Testis (tissue), 2 donors: ENCODE data around the gene CEP63.

Experiments
- POLR2A ChIP-seq: fragments of 450-650 bp; IDR thresholded peaks from one replicate; pipeline ENCODE4 v1.6.1; 2017; ENCODE audit warnings: antibody characterized with exemption, mild to moderate bottlenecking, moderate library complexity
- TF ChIP-seq, protein P1 (sequence below), 3 experiments: fragments of 450-650 bp in 2 of 3; fragments of 200-600 bp in 1 of 3; sonication (generic) in 1 of 3; IDR thresholded peaks; one replicate each; pipeline ENCODE4 v1.5.1; 2016 to 2019; ENCODE audit warnings: antibody characterized with exemption in 3 of 3, mild to moderate bottlenecking in 2 of 3, moderate library complexity in 1 of 3

DNA sequence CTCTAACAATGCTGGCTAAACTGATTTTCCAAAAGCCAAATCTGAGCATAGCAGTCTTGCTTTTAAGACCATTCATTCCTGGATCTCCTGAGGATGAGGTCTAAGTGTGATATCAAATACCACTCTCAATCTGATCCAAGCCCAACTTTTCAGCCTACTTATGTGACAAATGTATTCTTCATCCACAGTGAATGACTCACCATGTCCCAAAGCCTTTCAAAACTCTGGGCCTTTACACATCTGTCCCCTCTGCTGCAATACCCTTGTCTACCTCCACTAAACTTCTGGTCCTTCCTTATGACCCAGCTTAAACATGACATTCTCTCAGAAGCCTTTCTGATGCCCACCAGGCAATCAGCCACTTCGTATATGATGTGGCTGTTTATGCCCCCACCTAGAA lies 4.7 kb upstream of the CEP63 start:
- TF ChIP-seq, protein P1, sequence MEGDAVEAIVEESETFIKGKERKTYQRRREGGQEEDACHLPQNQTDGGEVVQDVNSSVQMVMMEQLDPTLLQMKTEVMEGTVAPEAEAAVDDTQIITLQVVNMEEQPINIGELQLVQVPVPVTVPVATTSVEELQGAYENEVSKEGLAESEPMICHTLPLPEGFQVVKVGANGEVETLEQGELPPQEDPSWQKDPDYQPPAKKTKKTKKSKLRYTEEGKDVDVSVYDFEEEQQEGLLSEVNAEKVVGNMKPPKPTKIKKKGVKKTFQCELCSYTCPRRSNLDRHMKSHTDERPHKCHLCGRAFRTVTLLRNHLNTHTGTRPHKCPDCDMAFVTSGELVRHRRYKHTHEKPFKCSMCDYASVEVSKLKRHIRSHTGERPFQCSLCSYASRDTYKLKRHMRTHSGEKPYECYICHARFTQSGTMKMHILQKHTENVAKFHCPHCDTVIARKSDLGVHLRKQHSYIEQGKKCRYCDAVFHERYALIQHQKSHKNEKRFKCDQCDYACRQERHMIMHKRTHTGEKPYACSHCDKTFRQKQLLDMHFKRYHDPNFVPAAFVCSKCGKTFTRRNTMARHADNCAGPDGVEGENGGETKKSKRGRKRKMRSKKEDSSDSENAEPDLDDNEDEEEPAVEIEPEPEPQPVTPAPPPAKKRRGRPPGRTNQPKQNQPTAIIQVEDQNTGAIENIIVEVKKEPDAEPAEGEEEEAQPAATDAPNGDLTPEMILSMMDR (IDR thresholded peaks at IDR 0.05), result no peak
- TF ChIP-seq POLR2A, result no peak
